Stimulated activated CD4-positive, alpha-beta T cell treated with anti-CD3 and anti-CD28 coated beads, Interleukin-4, amount 100 ng/mL, for 4 hours (primary cell): Measurements from ENCODE around the gene FBXL7.

Experiments
- DNase-seq, 2 experiments: peaks; one replicate each; pipeline ENCODE4 v3.0.0-alpha.2; 2020

FBXL7 gene

DNA sequence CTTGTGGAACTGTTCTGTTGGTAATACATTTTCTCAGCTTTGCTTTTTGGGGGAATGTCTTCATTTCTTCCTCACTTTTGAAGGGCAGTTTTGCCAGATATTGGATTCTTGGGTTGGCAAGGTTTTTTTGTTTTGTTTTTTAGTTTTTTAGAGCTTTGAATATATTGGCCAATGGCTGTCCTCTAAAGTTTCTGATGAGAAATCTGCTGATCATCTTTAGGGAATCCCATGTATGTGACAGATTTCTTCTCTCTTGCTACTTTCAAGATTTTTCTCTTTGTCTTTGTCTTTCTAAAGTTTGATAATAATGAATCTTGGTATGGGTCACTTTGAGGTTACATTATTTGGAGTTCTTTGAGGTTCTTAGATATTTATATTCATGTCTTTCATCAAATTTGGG is 227.4 kb downstream of the FBXL7 start:
- no peak for DNase-seq

DNA sequence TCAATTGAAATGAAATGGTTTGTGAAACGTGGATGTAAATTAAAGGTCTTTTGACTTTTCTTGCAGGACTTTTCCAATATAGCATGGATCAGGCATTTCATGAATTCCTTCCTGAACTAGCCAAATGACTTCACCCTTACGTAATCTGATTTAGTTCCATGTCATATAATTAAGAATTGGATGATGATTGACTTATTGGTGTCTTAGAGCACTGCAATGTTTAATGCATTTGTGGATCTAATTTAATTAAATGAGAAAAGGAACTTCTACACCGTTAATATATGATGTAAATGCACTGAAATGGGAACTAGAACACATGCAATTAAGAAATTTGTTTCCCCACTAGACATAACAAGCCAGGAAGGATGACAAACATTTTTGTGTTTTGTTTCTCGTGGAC is 228.8 kb downstream of the FBXL7 start:
- no peak for DNase-seq

DNA sequence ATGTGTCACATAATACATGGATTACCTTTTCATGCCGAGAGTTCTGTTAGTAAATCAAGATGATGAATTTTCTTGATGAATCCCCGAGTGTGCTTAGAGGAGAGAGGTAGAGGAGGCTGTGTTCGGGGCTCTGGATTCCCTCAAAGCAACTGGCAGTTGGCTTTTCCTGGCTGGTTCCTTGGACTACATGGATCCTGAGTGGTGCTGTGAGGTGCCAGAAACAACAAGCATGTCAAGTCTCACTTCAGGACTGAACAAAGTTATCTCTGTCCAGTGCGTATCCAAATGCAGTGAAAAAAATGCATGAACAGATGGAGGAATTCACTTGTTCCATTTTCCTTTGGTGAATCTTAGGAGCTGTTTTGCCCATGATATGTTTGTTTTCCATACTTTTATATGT is 231.7 kb downstream of the FBXL7 start:
- no peak for DNase-seq

DNA sequence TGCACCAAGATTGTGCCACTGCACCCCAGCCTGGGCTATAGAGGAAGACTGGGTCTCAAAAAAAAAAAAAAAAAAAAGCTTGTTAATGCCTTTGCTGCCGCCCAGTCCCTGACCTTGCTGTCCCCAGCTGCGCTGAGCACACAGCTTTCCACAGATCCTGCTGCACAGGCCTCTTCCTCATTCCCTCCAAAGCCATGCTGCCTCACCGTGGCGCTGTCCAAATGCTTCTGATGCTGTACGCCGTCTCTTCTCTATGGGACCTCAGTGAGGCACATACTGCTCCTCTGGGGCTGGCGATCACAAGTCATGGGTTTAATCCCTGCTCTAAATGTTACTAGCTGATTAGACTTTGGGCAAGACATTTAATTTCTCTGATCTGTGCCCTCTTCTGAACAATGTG is 234.1 kb downstream of the FBXL7 start:
- DNase-seq, result no peak

DNA sequence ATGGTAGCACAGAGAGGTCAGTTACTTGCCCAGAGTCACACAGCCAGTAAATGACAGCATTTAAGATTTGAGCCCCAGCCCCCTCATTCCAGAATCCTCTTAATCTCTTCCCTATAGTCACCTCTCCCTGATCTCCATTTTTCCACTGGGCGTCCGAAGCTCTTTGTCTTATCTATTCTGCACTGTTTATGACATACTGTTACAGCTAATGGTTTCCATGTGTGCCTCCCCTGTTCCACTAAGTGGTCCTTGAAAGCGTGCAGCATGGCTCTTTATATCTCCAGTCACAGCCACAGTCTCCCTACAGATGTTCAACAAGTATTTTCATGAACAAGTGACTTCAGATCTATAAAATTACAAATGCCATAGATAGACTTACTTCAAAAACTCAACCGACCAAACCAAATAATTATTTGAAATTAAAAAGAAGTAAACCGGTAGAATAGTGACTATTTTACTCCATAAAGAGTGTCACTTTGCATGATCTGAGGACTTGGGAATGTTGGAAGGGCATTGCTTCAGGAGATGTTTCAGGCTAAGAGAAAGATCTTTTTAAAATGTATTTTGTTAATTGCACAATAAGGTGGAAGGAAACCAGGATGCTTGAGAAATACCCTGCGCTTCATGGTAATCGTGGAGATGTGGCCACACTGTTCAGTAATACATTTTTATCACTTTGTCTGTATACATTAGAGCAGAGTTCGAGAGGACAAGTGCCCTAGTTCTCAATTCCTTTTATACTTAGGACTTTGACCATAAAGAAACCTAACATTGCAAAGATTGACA is 237.2 kb downstream of the FBXL7 start:
- DNase-seq, result no peak

DNA sequence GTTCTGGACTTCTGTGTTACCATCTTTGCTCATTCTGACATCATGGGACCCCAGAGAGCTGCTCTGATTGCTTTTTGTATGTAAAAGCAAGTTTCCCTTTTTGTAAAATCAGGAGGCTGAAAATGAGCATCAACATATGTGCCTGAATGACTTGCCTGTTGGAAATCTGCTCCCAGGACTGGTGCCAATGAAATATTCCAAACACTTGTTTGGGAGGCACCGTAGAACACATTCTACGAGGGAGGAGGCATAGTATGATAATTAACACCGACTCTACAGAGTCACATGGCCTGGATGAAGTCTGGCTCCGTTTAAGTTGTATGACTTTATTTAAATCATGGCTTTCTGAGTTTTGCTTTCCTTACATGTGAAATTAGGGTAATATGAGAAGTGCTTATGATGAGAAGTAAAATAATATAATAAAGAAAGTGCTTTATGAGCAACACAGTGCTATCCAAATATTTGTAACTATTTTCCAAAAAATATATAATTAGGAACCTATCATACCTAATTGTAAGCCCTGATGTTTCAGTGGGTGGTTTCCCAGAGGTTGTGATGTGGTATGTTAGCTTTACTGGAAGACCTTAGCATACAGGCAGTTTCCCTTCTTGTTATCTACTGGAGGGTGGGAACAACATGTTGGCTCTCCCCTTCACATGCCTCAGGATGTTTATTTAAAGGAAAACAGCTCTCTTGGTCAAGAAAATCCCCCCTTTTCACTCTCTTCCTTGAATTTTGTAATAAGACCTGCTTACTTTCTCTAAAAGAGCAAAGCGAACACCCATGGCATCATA is 238.1 kb downstream of the FBXL7 start:
- DNase-seq, result no peak

DNA sequence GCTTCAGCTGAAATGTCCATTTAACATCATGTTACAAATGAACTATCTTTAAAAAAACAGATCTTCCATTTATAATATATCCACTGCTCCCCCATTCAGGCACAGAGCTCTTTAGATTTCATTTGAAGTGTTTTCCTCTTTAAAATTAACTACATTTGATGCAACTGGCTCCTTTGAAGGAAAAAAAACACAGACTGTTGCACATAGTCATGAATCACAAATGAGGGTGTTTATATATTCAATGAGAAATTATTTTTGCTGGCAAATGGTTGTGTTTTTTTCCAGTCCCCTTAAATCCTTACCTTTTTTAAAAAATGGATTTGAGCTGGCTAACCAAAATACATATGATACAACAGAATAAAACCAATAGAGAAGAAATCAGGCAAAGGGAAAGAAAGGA is 240.4 kb downstream of the FBXL7 start:
- DNase-seq, result no peak

DNA sequence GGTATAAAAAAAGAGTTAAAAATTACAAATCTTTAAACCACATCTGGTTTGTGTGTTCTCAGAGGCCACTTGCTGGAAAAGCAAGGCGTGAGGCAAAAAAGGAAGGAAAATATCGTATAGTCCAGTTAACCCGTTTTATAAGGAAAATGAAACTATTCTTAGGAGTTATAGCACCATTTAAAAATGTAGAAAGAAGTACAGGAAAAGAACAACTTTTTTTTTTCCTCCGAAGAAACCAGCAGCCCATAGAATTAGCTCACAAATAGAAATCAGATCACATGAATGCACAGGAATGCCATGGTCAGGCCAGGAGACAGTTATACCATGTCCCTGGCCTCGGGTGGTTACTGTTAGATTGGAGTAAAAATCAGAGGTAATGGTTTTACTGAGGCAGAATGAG is 241.6 kb downstream of the FBXL7 start:
- no peak for DNase-seq

DNA sequence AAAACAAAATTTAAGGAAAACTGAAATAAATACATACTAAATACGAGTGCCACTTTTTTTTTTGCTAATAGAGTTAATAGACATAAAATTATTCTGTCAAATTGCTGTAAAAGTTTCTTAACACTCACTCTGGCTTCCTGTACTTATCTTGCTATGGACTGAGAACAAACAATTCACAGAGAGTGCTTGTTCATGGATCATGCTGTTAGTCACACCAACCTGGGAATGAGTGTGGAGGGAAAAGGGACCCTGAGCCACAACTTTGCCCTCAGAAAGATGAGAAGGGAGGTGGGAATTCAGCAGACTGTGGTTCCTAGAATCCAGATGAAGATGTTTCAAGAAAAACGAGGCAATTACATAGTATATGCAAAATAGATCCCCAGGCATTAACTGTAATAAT is 246.9 kb downstream of the FBXL7 start:
- no peak for DNase-seq

DNA sequence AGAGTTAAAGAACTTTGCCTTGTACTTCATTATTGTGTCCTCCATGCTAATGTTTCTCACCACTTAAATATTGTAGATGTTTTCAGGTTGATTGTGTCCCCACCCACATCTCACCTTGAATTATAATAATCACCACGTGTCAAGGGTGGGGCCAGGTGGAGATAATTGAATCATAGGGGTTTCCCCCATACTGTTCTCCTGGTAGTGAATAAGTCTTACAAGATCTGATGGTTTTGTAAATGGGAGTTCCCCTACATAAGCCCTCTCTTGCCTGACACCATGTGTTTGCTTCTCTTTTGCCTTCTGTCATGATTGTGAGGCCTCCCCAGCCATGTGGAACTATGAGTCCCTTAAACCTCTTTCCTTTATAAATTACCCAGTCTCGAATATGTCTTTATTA is 248.3 kb downstream of the FBXL7 start:
- DNase-seq, result no peak

DNA sequence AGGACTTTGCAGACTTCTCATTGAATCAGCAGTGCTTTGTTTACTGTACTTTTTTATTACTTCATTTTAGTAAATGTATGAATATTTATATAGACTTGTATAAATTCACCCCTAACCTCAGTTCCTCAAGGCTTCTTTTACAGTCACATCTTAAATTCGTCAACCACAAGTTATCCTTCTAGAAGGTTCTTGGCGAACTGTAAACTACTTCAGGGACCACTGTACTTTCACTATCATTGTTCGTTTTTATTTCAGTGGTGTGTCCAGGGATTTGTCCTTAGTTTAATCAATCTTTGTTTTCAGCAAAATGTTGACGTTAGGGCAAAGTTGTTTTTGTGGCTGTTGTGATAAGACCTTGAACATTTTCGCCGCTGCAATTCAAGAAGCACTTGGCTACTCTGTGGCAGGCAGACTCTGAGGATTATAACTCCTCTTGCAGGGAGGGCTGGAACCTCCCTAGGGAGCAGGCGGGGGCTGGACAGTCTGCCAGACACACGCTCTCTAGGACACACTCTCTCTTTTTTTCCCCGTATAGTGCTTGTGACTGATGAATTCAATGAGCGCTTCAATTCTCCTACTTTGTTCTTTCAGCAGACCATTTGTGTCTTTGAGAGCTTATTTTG is 252.8 kb downstream of the FBXL7 start:
- no peak for DNase-seq

DNA sequence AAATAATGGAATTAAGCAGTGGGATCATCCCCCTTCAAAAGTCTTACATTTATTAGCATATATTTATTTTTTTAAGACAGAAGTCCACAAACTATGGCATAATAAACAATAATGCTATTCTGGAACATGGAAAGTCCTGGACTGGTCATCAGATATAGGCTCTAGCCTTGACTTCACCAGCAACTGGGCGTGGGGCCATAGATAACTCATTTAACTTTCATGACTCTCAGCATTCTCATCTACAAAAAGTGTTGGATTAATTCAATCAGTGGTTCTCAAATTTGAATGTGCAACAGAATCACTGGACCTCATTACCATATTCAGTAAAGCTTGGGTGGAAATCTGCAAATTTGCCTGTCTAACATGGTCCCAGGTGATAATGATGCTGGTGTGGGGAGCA is 253.8 kb downstream of the FBXL7 start:
- DNase-seq, result no peak

DNA sequence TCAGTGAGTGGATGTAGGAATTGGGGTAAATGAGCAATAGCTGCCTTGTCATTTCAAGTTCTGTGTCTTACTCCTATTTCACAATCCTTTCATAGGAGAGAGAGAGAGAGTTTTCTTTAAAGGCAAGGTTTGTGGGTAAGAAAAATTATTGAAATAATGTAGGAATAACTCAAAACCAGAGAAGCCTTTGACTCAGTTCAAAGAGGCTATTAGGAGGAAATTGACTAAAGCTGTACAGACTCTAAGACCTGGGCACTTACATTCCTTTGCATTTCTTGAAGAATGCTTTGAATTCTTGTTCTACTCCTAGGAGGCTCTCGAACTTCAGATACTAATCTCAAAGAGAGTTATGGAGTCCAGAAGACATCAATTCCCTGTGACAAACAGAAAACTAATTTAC is 257.1 kb downstream of the FBXL7 start:
- no peak for DNase-seq

DNA sequence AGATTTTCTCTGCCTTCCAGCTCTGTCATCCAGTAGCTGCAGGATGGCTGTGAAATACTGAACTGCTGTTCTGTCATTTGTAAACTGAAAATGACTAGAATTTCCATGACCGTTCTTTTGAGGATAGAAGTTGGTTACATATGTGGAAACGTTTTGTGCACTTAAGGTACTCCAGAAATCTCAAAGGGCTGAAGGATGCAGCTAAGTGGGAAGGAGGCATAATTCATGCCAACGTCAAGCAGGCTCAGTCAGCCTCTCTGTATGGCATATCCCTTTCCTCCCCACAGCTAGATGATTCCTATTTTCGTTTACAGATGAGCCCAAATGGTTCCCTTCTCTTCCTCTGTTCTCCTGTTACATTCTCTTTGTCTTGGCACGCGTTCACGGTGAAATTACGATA is 257.6 kb downstream of the FBXL7 start:
- no peak for DNase-seq

DNA sequence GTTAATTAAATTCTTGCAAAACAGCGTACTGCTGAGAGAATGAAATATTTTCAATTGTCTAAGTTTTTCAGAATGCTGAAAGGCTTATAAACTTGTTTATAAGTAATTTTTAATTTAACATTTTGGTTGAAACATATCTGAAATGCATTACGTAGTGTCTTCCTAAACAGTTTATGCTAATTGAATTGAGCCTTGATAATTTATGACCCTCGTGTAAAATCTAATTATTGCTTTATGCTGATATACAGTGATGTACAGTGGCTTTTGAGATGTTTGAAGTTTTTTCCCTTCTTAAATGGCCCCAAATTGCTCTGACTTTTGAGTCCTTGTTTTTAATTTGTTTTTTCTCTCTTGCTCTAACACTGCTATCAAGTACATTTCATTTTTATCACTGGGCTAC is 262.7 kb downstream of the FBXL7 start:
- DNase-seq, result no peak

DNA sequence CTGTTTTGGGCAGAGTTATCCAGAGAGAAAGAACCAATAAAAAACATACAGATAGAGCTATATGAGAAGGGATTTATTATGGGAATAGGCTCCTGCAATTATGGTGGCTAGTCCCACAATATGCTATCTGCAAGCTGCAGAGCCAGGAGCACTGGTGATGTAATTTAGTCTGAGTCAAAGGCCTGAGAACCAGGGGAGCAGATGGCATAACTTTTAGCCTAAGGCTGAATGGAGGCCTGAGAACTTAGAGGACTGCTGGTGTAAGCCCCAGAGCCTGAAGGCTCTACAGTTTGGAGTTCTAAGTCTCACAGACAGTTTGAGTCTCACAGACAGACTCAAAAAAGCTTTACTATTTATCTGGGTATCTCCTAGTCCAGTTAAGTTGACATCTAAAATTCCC is 263.8 kb downstream of the FBXL7 start:
- DNase-seq, result no peak

DNA sequence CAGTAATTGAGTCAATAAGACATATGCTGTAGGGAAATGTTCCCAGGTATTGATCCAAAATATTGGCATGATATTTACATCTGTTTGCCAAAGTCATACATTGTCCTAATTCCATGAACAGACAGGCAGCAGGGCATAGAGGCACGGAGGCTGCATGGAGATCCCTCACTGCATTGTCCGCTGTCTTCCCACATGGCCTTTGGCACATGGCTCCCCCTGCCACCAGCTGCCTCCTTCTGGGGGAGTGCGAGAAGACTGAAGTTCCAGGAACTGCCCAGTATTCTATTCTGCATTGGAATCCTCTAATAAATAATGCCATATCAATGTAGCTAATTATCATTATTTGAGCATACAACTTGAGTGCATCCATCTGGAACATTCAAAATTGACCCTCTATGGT is 269.0 kb downstream of the FBXL7 start:
- no peak for DNase-seq

DNA sequence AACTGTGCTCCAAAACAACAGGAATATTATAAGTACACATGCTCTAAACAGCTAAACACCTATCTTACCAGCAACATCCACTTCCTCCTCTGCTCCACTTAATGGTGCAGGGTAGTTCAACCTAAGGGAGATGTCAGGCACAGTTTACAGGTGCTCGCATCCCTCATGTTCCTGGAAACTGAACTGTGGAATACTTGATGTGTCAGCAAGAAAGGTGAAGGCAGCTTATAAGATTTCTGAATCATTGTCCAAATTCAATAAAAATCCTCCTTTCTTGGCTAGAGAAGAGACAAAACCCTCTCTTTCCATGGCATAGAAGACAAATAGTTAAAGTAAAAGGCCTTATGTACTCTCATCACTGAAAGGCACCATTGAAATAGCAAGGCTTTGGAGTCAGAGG is 272.2 kb downstream of the FBXL7 start:
- no peak for DNase-seq

DNA sequence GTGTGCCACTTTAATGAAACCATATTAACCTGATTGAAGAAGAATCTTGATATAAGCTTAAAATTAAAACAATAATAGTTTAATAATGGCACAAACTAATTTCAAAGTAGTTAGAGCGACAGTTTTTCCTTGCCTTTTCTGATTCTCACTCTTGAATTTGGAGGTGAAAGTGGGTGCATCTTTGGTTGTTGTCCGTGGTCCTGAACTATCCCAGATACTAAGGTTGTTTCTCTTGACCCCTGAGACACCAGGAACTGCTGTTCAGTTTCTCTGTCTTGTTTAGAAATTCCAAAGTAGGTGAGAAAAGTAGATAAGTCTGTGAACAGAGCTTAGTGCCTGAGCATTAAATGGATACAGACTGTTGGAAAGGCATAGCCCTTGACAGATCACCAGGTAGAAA is 274.7 kb downstream of the FBXL7 start:
- no peak for DNase-seq

DNA sequence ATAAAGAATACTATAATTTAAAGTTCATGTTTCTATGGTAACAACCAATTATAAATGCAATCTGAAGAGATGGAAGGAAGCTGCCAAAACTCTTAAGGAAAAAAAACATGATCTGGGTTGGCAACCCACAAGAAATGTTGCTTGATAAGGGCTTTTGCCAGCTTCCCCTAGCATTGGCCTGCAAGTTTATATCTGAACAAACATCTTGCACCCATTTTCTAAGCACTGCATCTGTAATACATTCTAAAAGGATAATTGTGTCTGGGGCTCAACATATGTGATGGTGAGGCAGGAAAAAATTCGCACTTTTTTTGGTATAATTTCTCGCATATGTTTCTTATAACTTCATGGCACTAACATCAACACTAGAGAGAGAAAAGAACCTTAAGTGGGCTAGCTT is 276.4 kb downstream of the FBXL7 start:
- no peak for DNase-seq

DNA sequence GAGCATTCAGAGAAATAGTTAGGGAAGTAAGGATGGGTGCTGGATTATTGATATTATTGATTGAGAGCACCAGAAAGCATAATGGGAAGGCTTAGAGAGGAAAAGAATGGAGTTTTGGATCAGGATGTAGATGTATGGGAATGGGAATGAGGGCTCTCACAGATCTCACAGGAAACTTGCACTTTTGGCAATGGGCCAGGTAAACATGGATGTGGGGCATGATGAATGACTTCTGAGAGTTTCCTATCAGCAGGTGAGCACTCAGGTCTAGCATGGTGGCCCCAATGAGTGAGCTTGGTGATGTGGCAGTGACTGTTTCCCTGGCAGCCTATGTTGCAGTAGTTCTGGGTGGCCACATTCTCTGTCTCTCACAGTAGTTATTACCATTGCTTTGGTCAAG is 283.8 kb downstream of the FBXL7 start:
- no peak for DNase-seq

DNA sequence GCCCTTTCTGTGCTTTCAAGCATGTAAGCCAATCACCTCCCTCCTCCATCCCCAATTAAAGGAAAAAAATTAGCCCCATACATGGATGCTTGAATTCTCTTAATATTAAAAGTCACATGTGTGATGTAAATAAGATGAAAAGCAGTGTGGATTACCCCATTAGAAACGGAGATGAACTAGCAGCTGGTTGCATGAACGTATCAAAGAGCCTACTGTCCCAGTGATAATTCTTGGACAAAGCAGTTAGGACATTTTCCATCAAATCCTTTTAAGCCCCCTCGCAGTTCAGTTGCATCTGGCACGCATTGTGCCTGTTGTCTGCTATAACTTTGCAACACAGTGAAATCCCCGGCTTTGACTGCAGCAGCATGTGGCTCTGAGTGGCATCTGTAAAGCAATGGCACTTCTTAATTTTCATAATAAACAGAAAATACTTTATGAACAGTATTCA is 285.6 kb downstream of the FBXL7 start:
- no peak for DNase-seq

DNA sequence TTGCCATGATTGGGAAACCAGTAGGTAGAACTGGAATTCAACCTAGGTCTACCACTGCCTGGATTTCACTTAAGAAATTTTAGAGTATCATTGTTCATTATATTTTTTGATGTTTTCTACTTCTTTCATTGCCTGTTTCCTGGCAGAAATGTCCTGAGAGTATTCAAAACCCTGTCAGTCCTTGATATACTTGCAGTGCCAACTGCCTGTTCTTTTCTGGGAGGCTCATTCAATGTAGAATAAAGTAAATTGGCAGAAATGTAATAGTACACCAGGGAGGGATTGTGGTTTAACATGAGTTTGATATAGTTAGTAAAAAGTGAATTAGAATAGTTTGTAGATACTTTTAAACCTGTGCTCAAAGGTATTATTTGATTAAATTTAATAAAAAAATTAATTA is 286.3 kb downstream of the FBXL7 start:
- DNase-seq, result no peak

DNA sequence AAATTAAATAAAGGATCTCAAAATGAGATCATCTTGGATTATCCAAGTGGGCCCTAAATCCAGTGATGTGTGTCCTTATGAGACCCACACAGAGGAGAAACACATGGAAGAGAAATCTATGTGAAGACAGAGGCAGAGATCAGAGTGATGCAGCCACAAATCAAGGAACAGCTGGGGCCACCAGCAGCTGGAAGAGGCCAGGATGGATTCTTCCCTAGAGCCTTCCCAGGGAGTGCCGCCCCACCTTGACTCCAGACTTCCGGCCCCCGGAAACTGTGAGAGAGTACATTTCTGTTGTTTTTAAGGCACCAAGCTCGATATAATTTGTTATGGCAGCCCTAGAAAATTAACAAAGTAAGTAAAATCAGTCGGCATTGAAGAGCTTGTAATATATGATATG is 286.9 kb downstream of the FBXL7 start:
- DNase-seq, result no peak
